ENCODE results near the gene NDUFB5. TPM values are rescaled to one million over a fixed set of nuclear protein-coding genes. Genes with fewer than 3 reads are reported as not detected.
"Not testable (repeated sequence)": the region's sequence is repeated elsewhere in the genome, so short reads cannot be mapped to it uniquely, and the experiment has no call there.

The NDUFB5 gene
- total RNA-seq, 1 donor from 2014 or later: 103 TPM

DNA sequence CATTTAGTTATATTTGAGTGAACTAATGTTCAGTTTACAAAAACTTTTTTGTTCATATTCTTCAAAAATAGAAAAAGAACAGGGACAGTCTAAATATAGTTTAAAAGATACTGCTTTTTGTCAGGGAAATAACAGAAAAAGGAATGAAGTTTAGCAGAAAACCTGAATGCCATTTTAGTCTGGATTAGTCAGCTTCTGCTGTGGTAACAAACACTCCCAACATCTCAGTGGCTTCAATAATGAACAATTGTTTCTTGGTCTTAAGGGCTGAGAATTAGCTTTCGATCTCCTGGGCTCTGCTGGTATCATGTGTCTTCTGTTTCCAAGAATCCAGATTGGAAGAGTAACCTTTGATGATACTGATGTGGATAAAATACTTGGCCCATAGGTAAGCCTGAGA is 35.9 kb downstream of the NDUFB5 start:
- H3K27me3 ChIP-seq (ENCODE audit: control insufficient read depth, insufficient read depth, low read length): no peaks in the 10 kb centered on the region
- no peak for DNase-seq (ENCODE audit: low read depth)
- H3K4me3 ChIP-seq (ENCODE audit: low read depth, low read length): no peak overlapping the region
- no peaks in the 10 kb centered on the region for H3K36me3 ChIP-seq (ENCODE audit: control insufficient read depth, insufficient read depth, low read length)
- TF ChIP-seq, protein P1, sequence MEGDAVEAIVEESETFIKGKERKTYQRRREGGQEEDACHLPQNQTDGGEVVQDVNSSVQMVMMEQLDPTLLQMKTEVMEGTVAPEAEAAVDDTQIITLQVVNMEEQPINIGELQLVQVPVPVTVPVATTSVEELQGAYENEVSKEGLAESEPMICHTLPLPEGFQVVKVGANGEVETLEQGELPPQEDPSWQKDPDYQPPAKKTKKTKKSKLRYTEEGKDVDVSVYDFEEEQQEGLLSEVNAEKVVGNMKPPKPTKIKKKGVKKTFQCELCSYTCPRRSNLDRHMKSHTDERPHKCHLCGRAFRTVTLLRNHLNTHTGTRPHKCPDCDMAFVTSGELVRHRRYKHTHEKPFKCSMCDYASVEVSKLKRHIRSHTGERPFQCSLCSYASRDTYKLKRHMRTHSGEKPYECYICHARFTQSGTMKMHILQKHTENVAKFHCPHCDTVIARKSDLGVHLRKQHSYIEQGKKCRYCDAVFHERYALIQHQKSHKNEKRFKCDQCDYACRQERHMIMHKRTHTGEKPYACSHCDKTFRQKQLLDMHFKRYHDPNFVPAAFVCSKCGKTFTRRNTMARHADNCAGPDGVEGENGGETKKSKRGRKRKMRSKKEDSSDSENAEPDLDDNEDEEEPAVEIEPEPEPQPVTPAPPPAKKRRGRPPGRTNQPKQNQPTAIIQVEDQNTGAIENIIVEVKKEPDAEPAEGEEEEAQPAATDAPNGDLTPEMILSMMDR (IDR thresholded peaks at IDR 0.05; ENCODE audit: insufficient read depth, low read length, poor library complexity, severe bottlenecking): no peak

DNA sequence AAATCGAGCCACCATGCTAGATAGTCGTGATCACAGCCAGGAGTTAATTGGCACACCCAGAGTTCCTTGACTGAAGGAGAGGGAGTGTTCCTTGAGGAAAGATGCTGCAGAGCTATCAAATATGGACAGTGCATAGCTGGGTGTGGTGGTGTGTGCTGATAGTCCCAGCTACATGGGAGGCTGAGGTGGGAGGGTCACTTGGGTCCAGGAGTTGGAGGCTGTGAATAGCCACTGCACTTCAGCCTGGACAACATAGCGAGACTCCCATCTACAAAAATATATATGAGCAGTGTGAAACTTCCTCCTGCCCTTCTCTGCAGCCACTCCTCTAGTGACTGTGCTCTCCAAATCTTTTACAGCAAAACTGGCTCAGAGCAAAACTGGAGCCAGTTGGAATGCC is 38.3 kb downstream of the NDUFB5 start:
- TF ChIP-seq, protein P1 (IDR thresholded peaks at IDR 0.05; ENCODE audit: insufficient read depth, low read length, poor library complexity, severe bottlenecking): no peak
- Histone ChIP-seq H3K4me3 (ENCODE audit: low read depth, low read length) (no peak overlapping the region), H3K36me3 (ENCODE audit: control insufficient read depth, insufficient read depth, low read length) (no peaks in the 10 kb centered on the region), H3K27me3 (ENCODE audit: control insufficient read depth, insufficient read depth, low read length) (no peaks in the 10 kb centered on the region)
- DNase-seq (ENCODE audit: low read depth): no peak

DNA sequence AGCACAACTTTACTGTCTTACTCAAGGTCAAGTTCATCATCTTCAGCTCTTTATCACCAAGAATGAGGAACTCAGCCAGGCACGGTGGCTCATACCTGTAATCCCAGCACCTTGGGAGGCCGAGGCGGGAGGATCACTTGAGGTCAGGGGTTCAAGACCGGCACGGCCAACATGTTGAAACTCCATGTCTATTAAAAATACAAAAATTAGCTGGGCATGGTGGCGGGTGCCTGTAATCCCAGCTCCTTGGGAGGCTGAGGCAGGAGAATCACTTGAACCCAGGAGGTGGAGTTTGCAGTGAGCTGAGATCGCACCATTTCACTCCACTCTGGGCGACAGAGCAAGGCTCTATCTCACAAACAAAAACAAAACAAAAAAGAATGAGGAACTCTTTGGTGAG is 39.2 kb downstream of the NDUFB5 start:
- H3K36me3 ChIP-seq (ENCODE audit: control insufficient read depth, insufficient read depth, low read length); H3K4me3 ChIP-seq (ENCODE audit: low read depth, low read length); DNase-seq (ENCODE audit: low read depth); H3K27me3 ChIP-seq (ENCODE audit: control insufficient read depth, insufficient read depth, low read length): not testable (repeated sequence)

DNA sequence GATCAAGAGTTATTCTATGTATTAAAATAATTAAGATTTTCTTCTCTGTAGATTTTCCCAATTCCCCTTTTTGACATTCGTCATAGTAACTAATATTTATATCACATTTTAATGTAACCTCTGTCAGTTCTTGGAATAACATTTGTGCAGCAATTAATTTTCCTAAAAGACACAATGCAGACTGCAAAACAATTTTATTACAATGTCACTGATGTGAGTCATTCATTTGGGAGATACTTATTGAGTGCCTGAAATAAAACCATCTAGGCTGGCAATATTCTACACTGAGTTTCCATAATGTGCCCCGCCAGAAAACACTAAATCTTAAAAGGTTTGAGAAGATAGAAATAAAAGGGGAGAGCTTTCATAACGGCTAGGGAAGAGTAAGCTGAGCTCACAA is 41.6 kb downstream of the NDUFB5 start:
- TF ChIP-seq, protein P1 (IDR thresholded peaks at IDR 0.05; ENCODE audit: insufficient read depth, low read length, poor library complexity, severe bottlenecking): no peak

DNA sequence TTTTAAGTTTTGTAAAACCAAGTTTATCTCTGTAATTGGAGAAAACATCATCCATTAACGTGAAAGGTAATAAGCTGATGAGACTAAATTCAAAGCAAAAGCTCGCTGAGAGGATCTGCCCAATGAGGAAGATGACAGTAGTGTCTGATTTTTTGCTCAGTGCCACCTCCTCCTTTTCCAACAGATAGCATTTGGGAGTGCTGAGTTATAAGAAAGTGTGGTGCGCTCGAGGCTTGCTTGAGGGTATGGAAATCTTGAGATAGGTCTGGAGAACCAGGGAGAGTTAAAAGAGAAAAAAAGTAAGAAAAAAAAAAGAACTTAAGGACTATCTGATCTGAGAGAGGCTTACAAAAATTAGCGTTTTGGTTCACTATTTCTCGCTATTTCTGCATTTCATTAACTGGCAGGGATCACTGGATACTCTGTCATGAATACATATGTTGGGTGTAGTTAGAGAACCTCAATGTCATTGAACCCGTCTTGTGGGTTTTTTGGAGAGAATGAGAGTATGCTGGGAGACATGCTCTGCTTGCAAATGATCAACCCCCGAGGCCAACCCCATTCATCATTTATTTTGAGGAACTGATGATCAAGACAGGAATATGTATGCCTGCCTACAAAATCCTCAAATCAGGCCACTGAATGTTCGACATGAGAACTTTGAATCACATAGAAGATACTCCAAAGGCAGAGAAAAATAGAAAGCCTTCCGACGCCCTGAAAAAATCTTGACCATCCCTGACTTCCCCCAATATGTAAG is 47.3 kb downstream of the NDUFB5 start:
- H3K36me3 ChIP-seq (ENCODE audit: control insufficient read depth, insufficient read depth, low read length): no peaks in the 10 kb centered on the region
- DNase-seq (ENCODE audit: low read depth): no peak
- H3K27me3 ChIP-seq (ENCODE audit: control insufficient read depth, insufficient read depth, low read length): no peaks in the 10 kb centered on the region
- TF ChIP-seq, protein P1 (IDR thresholded peaks at IDR 0.05; ENCODE audit: insufficient read depth, low read length, poor library complexity, severe bottlenecking): no peak
- H3K4me3 ChIP-seq (ENCODE audit: low read depth, low read length): peak overlapping the region; percentile 75

More for the DNA sequence above, 41.6 kb downstream of the NDUFB5 start:
- no peak for DNase-seq (ENCODE audit: low read depth)
- H3K36me3 ChIP-seq (ENCODE audit: control insufficient read depth, insufficient read depth, low read length): no peaks in the 10 kb centered on the region
- H3K4me3 ChIP-seq (ENCODE audit: low read depth, low read length): no peak overlapping the region
- H3K27me3 ChIP-seq (ENCODE audit: control insufficient read depth, insufficient read depth, low read length): no peaks in the 10 kb centered on the region

DNA sequence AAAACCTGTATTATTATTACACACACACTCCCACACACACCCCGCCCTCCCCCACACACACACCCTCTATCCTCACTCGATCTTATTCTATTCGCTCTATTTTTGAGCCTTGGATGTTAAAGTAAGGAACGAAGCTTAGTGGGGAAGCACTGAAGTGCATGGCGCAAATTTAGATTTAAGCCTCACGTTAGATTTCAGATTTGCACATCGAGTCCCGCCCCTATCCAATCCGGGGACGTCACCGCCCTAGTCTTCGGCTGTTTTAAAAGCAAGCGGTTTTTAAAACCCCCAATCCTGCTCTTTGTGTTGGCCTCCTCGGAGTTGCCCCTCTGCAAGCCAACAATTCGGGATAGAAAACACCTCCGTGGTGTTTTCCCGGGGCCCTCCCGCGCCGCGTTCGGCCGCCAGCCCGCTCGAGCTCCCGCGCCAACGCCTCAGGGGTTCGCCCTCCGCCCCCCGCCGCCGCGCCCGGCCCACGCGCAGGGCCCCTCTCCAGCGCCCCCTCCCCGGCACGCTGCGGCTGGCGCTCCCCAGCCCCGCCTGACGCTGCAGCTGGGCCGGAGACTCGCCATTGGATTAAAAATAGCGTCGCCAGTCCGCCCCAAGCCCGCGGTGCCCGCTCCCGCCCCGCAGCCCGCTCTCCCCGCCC is 48.0 kb downstream of the NDUFB5 start, which contains the start of gene USP13:
Gene USP13 (plus strand): TSS at position 594 of the 649 bp plus-strand sequence. CDS start 186 bp downstream, outside the sequence.
- TF ChIP-seq, protein P1 (IDR thresholded peaks at IDR 0.05; ENCODE audit: insufficient read depth, low read length, poor library complexity, severe bottlenecking): no peak
- DNase-seq (ENCODE audit: low read depth): no peak
- Histone ChIP-seq H3K36me3 (ENCODE audit: control insufficient read depth, insufficient read depth, low read length) (no peaks in the 10 kb centered on the region), H3K27me3 (ENCODE audit: control insufficient read depth, insufficient read depth, low read length) (no peaks in the 10 kb centered on the region), H3K4me3 (ENCODE audit: low read depth, low read length) (peak within 1 kb of the TSS; percentile 75)
